GM18870 (cell line): Measurements from ENCODE around the gene TSHZ2.
"Not testable (repeated sequence)": the region's sequence is repeated elsewhere in the genome, so short reads cannot be mapped to it uniquely, and the experiment has no call there.

Source experiments
- ATAC-seq: cut with Tn5 transposase; IDR thresholded peaks from one replicate; pipeline ENCODE4 v1.9.1; 2021; ENCODE audit warnings: moderate library complexity; ENCODE audit not compliant: unreplicated experiment

TSHZ2 gene

GRCh38 chr20:53524589-53525312, 552.6 kb downstream of the TSHZ2 start:
- no peak for ATAC-seq

GRCh38 chr20:53527196-53527595, 555.0 kb downstream of the TSHZ2 start:
- no peak for ATAC-seq

- ATAC-seq = no peak
Measured at GRCh38 chr20:53529658-53530057, 557.5 kb downstream of the TSHZ2 start.

- ATAC-seq = no peak
Measured at GRCh38 chr20:53530440-53530839, 558.3 kb downstream of the TSHZ2 start.

- not testable (repeated sequence) for ATAC-seq
Measured at GRCh38 chr20:53532654-53533312, 560.6 kb downstream of the TSHZ2 start.

GRCh38 chr20:53533500-53533899, 561.3 kb downstream of the TSHZ2 start:
- no peak for ATAC-seq

- ATAC-seq = no peak
Measured at GRCh38 chr20:53534037-53534436, 561.9 kb downstream of the TSHZ2 start.

- no peak for ATAC-seq
Measured at GRCh38 chr20:53535878-53536277, 563.7 kb downstream of the TSHZ2 start.

- not testable (repeated sequence) for ATAC-seq
Measured at GRCh38 chr20:53536382-53536781, 564.2 kb downstream of the TSHZ2 start.

GRCh38 chr20:53539516-53539915, 567.4 kb downstream of the TSHZ2 start:
- no peak for ATAC-seq
